H9 (cell line): Measurements from ENCODE around the gene EPSTI1. TPM values are rescaled to one million over a fixed set of nuclear protein-coding genes. Genes with fewer than 3 reads are reported as not detected.

Experiments used
- DNase-seq: peaks from one replicate; pipeline ENCODE4 v3.0.0-alpha.2; 2017
- H2AFZ ChIP-seq: one replicate; pipeline ENCODE4 v1.6.1; 2013; ENCODE audit warnings: mild to moderate bottlenecking, low read length, control low read depth, moderate library complexity
- H2AK5ac ChIP-seq: 2 replicates; pipeline ENCODE4 v1.6.1; 2013; ENCODE audit warnings: low read length, control low read depth, mixed read lengths; ENCODE audit not compliant: insufficient read length
- H2BK120ac ChIP-seq: one replicate; pipeline ENCODE4 v1.6.1; 2013; ENCODE audit warnings: low read depth, mild to moderate bottlenecking, low read length, control low read depth, inconsistent platforms; ENCODE audit not compliant: poor library complexity, severe bottlenecking
- H2BK12ac ChIP-seq: 2 replicates; pipeline ENCODE4 v1.6.1; 2013; ENCODE audit warnings: low read length, control low read depth, mixed read lengths, low read depth; ENCODE audit not compliant: insufficient read length
- H2BK15ac ChIP-seq: 2 replicates; pipeline ENCODE4 v1.6.1; 2013; ENCODE audit warnings: low read depth, low read length, control low read depth
- H2BK20ac ChIP-seq: one replicate; pipeline ENCODE4 v1.6.1; 2013; ENCODE audit warnings: low read depth, mild to moderate bottlenecking, low read length, control low read depth, inconsistent platforms; ENCODE audit not compliant: poor library complexity, severe bottlenecking
- H2BK5ac ChIP-seq: 2 replicates; pipeline ENCODE4 v1.6.1; 2013; ENCODE audit warnings: low read length, control low read depth, mixed read lengths; ENCODE audit not compliant: insufficient read length
- H3K14ac ChIP-seq: 2 replicates; pipeline ENCODE4 v1.6.1; 2013; ENCODE audit warnings: low read length, control low read depth; ENCODE audit not compliant: insufficient read depth
- H3K18ac ChIP-seq: 2 replicates; pipeline ENCODE4 v1.6.1; 2013; ENCODE audit warnings: low read depth, mild to moderate bottlenecking, mixed read lengths, low read length, control low read depth; ENCODE audit not compliant: insufficient read length
- H3K23ac ChIP-seq: 2 replicates; pipeline ENCODE4 v1.6.1; 2013; ENCODE audit warnings: low read length, control low read depth, mixed read lengths, low read depth; ENCODE audit not compliant: insufficient read length
- H3K23me2 ChIP-seq: 2 replicates; pipeline ENCODE4 v1.6.1; 2013; ENCODE audit warnings: low read depth, mild to moderate bottlenecking, mixed read lengths, low read length, control low read depth; ENCODE audit not compliant: insufficient read length, poor library complexity, severe bottlenecking
- H3K27ac ChIP-seq: 2 replicates; pipeline ENCODE4 v1.5.1; 2013; ENCODE audit warnings: low read length, control low read depth, mixed read lengths, low read depth; ENCODE audit not compliant: insufficient read length
- H3K27me3 ChIP-seq: 2 replicates; pipeline ENCODE4 v1.6.1; 2013; ENCODE audit warnings: low read length, control low read depth, inconsistent platforms; ENCODE audit not compliant: insufficient read depth
- H3K4ac ChIP-seq: 2 replicates; pipeline ENCODE4 v1.6.1; 2013; ENCODE audit warnings: low read depth, mild to moderate bottlenecking, control low read depth, inconsistent platforms, low read length, moderate library complexity
- H3K4me1 ChIP-seq: 2 replicates; pipeline ENCODE4 v1.6.1; 2013; ENCODE audit warnings: low read length, control low read depth, inconsistent platforms; ENCODE audit not compliant: insufficient read depth
- H3K4me2 ChIP-seq: 2 replicates; pipeline ENCODE4 v1.6.1; 2013; ENCODE audit warnings: low read length, control low read depth, mixed read lengths; ENCODE audit not compliant: insufficient read length, insufficient read depth
- H3K56ac ChIP-seq: 2 replicates; pipeline ENCODE4 v1.6.1; 2013; ENCODE audit warnings: low read depth, mild to moderate bottlenecking, mixed read lengths, low read length, control low read depth; ENCODE audit not compliant: insufficient read length
- H3K79me1 ChIP-seq: 2 replicates; pipeline ENCODE4 v1.6.1; 2013; ENCODE audit warnings: low read depth, mild to moderate bottlenecking, moderate library complexity, low read length, control low read depth, inconsistent platforms; ENCODE audit not compliant: insufficient read depth, poor library complexity, severe bottlenecking
- H3K79me2 ChIP-seq: 2 replicates; pipeline ENCODE4 v1.6.1; 2013; ENCODE audit warnings: low read length, control low read depth, inconsistent platforms; ENCODE audit not compliant: insufficient read depth
- H3K9ac ChIP-seq: 2 replicates; pipeline ENCODE4 v1.6.1; 2013; ENCODE audit warnings: low read length, control low read depth, mixed read lengths; ENCODE audit not compliant: insufficient read length; ENCODE audit errors: extremely low read depth
- H3K9me3 ChIP-seq: one replicate; pipeline ENCODE4 v1.6.1; 2013; ENCODE audit warnings: low read depth, low read length, inconsistent platforms; ENCODE audit not compliant: control insufficient read depth
- H3T11ph ChIP-seq: one replicate; pipeline ENCODE4 v1.6.1; 2013; ENCODE audit warnings: mild to moderate bottlenecking, low read length, control low read depth, inconsistent platforms
- H4K20me1 ChIP-seq: one replicate; pipeline ENCODE4 v1.6.1; 2013; ENCODE audit not compliant: control insufficient read depth, insufficient read length, insufficient read depth
- H4K5ac ChIP-seq: 2 replicates; pipeline ENCODE4 v1.6.1; 2013; ENCODE audit warnings: low read depth, mild to moderate bottlenecking, mixed read lengths, low read length, control low read depth; ENCODE audit not compliant: insufficient read length
- H4K8ac ChIP-seq: replicated peaks from 2 replicates; pipeline ENCODE4 v1.6.1; 2013; ENCODE audit warnings: low read length, control low read depth, mixed read lengths, low read depth; ENCODE audit not compliant: insufficient read length
- H4K91ac ChIP-seq: 2 replicates; pipeline ENCODE4 v1.6.1; 2013; ENCODE audit warnings: low read depth, mild to moderate bottlenecking, moderate library complexity, mixed read lengths, low read length, control low read depth; ENCODE audit not compliant: insufficient read length
- H3K27ac Mint-ChIP-seq, 3 experiments: 2 replicates in 2 of 3; 3 replicates in 1 of 3; pipeline ENCODE4 v1.8.0; 2020 to 2021; ENCODE audit warnings: mixed read lengths in 3 of 3, mild to moderate bottlenecking in 1 of 3, moderate library complexity in 1 of 3
- H3K27me3 Mint-ChIP-seq: 2 replicates; pipeline ENCODE4 v1.8.0; 2021; ENCODE audit warnings: low read depth, mild to moderate bottlenecking, moderate library complexity, mixed read lengths
- H3K36me3 Mint-ChIP-seq, 3 experiments: 2 replicates in 2 of 3; 3 replicates in 1 of 3; pipeline ENCODE4 v1.8.0; 2020 to 2021; ENCODE audit warnings: low read depth in 3 of 3, mixed read lengths in 3 of 3; ENCODE audit not compliant: insufficient read depth in 1 of 3
- H3K4me1 Mint-ChIP-seq, 2 experiments: 2 replicates each; pipeline ENCODE4 v1.8.0; 2020; ENCODE audit warnings: mixed read lengths in 2 of 2
- H3K4me3 Mint-ChIP-seq, 2 experiments: 2 replicates in 1 of 2; 3 replicates in 1 of 2; pipeline ENCODE4 v1.8.0; 2020 to 2021; ENCODE audit warnings: mild to moderate bottlenecking in 2 of 2, mixed read lengths in 2 of 2, moderate library complexity in 1 of 2
- H3K9me3 Mint-ChIP-seq, 2 experiments: 2 replicates in 1 of 2; 3 replicates in 1 of 2; pipeline ENCODE4 v1.8.0; 2020; ENCODE audit warnings: mild to moderate bottlenecking in 2 of 2, mixed read lengths in 2 of 2, moderate library complexity in 1 of 2
- CTCF ChIP-seq: fragments of 200-600 bp; sonication (generic); conservative IDR thresholded peaks from 3 replicates; pipeline ENCODE4 v1.8.0; 2021; ENCODE audit warnings: antibody characterized with exemption, mild to moderate bottlenecking
- WGBS: extraction: QIAGEN DNeasy Blood & Tissue Kit; methylation state at CpG from one replicate; pipeline ENCODE4 v1.1.7; 2013; ENCODE audit warnings: missing lambda C conversion rate, low lambda C conversion rate, mixed read lengths; ENCODE audit not compliant: insufficient read length; ENCODE audit errors: extremely low coverage; 5-methylcytosine and 5-hydroxymethylcytosine counted together
- total RNA-seq: library from RNA; stranded (reverse); gene quantifications from 2 replicates; pipeline ENCODE4 v1.2.1, GENCODE V29; 2021

Gene EPSTI1
- total RNA-seq, 1 experiment from 2014 or later: 0.70 TPM

DNA sequence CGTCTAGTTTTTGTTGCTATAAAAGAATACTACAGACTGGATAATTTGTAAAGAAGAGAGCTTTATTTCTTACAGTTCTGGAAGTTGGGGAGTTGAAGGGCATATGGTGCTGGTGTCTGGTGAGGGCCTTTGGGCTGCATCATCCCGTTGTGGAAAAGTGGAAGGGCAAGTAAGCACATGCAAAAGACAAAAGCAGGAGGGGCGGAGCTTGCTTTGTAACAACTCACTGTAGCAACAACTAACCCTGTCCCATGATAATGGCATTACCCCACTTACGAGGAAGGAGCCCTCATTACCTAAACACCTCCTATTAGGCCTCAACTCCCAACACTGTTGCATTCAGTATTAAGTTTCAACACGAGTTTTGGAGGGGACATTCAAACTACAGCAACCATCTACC is 24.2 kb upstream of the EPSTI1 start:
- Histone ChIP-seq H4K20me1 (no peaks in the 10 kb centered on the region), H3K27ac (no peak overlapping the region), H2BK15ac (no peak overlapping the region), H3K18ac (no peak overlapping the region), H2BK12ac (no peak overlapping the region), H4K91ac (no peak overlapping the region), H3K14ac (no peak overlapping the region; the same call in 1 of the 2 replicates), H3K4me2 (no peak overlapping the region), H3K79me2 (no peaks in the 10 kb centered on the region), H4K8ac (no peak overlapping the region), H3K23ac (no peak overlapping the region), H2BK120ac (no peak overlapping the region), H3K9ac (no peak overlapping the region), H3K23me2 (no peaks in the 10 kb centered on the region), H3K4ac (no peak overlapping the region), H3K27me3 (no peaks in the 10 kb centered on the region), H2BK5ac (no peak overlapping the region), H3K56ac (no peak overlapping the region), H4K5ac (no peak overlapping the region), H3T11ph (no peak overlapping the region), H3K9me3 (no peaks in the 10 kb centered on the region), H3K79me1 (no peaks in the 10 kb centered on the region), H2AFZ (no peak overlapping the region), H3K4me1 (no peaks in the 10 kb centered on the region), H2BK20ac (no peak overlapping the region), H2AK5ac (no peak overlapping the region)
- H3K4me3 Mint-ChIP-seq: no peak overlapping the region
- H3K4me1 Mint-ChIP-seq: peaks cover 2 to 8% of the 10 kb centered on the region in 2 experiments; a peak in 3 of 4 replicates
- H3K27me3 Mint-ChIP-seq: no peaks in the 10 kb centered on the region
- no CpG with 5 or more reads among the region's 5 CpGs for WGBS
- peaks cover 0 to 9% of the 10 kb centered on the region in 2 experiments; a peak in 1 of 5 replicates for H3K9me3 Mint-ChIP-seq
- no peak for DNase-seq
- no peak for TF ChIP-seq CTCF
- no peak overlapping the region for H3K27ac Mint-ChIP-seq
- peaks cover 0 to 4% (median 2%) of the 10 kb centered on the region in 3 experiments; a peak in 3 of 7 replicates for H3K36me3 Mint-ChIP-seq
